K562 (cell line): ENCODE data around the gene TCF3. TPM values are rescaled to one million over a fixed set of nuclear protein-coding genes. Genes with fewer than 3 reads are reported as not detected.

Experiments
- ATAC-seq: fragments of 200-7000 bp; cut with Tn5 transposase; 3 replicates; pipeline ENCODE4 v1.9.1; 2020; ENCODE audit warnings: moderate library complexity
- BruUV-seq: library from RNA; stranded (reverse); fragments of 400-500 nt; replicated peaks from 2 replicates; lab custom pipeline; 2021; lab: Mats Ljungman, UMichigan
- CTCF ChIA-PET: fragments of 300-600 bp; formaldehyde crosslinking; extraction: SDS; loops from one replicate; lab custom pipeline; 2021; ENCODE audit warnings: low intra/inter-chr PET ratio; lab: Yijun Ruan, JAX
- POLR2A ChIA-PET: fragments of 300-600, 350-650 bp; sonication (Branson Sonifier 250); formaldehyde crosslinking; extraction: SDS; loops from one replicate; lab custom pipeline; 2021; ENCODE audit warnings: antibody characterized with exemption, inconsistent platforms; lab: Yijun Ruan, JAX
- DNase-seq, 4 experiments: peaks; one replicate each; pipeline versions ENCODE4 v3.0.0 to v3.0.0-alpha.2; 2011 to 2018; ENCODE audit warnings: low spot score in 3 of 4, mixed read lengths in 3 of 4; ENCODE audit errors: extremely low read depth in 1 of 4
- FAIRE-seq: peaks from 2 replicates; lab custom pipeline; 2011; peaks lifted over from hg19 to GRCh38; lab: Jason Lieb, UNC
- H2AFZ ChIP-seq: 2 replicates; pipeline ENCODE4 v1.6.0; 2011; ENCODE audit warnings: low read depth, low read length, control low read depth, inconsistent platforms
- H3K27ac ChIP-seq: fragments of 200-600 bp; 3 replicates; pipeline ENCODE4 v1.8.0; 2011; ENCODE audit warnings: low read depth, mild to moderate bottlenecking, control low read depth, inconsistent platforms, low read length, moderate library complexity, mixed read lengths; ENCODE audit errors: extremely low read depth
- H3K27me3 ChIP-seq, 2 experiments: fragments of 300-600 bp in 1 of 2; 2 replicates in 1 of 2; 3 replicates in 1 of 2; pipeline versions ENCODE4 v1.6.0 to v1.8.0; 2011; ENCODE audit warnings: inconsistent platforms in 2 of 2, low read length in 2 of 2, mild to moderate bottlenecking in 1 of 2, mixed read lengths in 1 of 2, moderate library complexity in 1 of 2; ENCODE audit not compliant: control insufficient read depth in 2 of 2, insufficient read depth in 2 of 2
- H3K36me3 ChIP-seq: fragments of 300-600 bp; 3 replicates; pipeline ENCODE4 v1.8.0; 2011; ENCODE audit warnings: mild to moderate bottlenecking, low read length, inconsistent platforms; ENCODE audit not compliant: control insufficient read depth, insufficient read depth
- H3K4me1 ChIP-seq, 2 experiments: fragments of 200-600 bp in 1 of 2; replicated peaks in 1 of 2; 2 replicates in 1 of 2; 3 replicates in 1 of 2; pipeline versions ENCODE4 v1.5.1 to v1.8.0; 2011; ENCODE audit warnings: inconsistent platforms in 2 of 2, low read length in 2 of 2, mild to moderate bottlenecking in 1 of 2, mixed read lengths in 1 of 2, moderate library complexity in 1 of 2; ENCODE audit not compliant: control insufficient read depth in 2 of 2, insufficient read depth in 2 of 2
- H3K4me2 ChIP-seq: 2 replicates; pipeline ENCODE4 v1.6.1; 2011; ENCODE audit warnings: low read length, control low read depth, inconsistent platforms, mixed read lengths; ENCODE audit not compliant: insufficient read depth
- H3K4me3 ChIP-seq: fragments of 200-600 bp; sonication (generic), shearing (Covaris generic); 2 replicates; pipeline ENCODE4 v1.5.1; 2016; ENCODE audit warnings: control low read depth, inconsistent platforms
- H3K79me2 ChIP-seq: fragments of 200-600 bp; 3 replicates; pipeline ENCODE4 v1.8.0; 2011; ENCODE audit warnings: low read length, inconsistent platforms; ENCODE audit not compliant: control insufficient read depth, insufficient read depth
- H3K9ac ChIP-seq, 2 experiments: 2 replicates each; pipeline versions ENCODE4 v1.6.0 to v1.6.1; 2011; ENCODE audit warnings: low read depth in 2 of 2, low read length in 2 of 2, control low read depth in 1 of 2, inconsistent platforms in 1 of 2, mild to moderate bottlenecking in 1 of 2, mixed read lengths in 1 of 2; ENCODE audit not compliant: insufficient read depth in 1 of 2
- H3K9me1 ChIP-seq: one replicate; pipeline ENCODE4 v1.6.0; 2011; ENCODE audit warnings: inconsistent platforms, mild to moderate bottlenecking, low read length, moderate library complexity; ENCODE audit not compliant: control insufficient read depth, insufficient read depth
- H3K9me3 ChIP-seq: replicated peaks from 2 replicates; pipeline ENCODE4 v1.5.1; 2011; ENCODE audit warnings: low read depth, low read length, inconsistent platforms; ENCODE audit not compliant: control insufficient read depth, insufficient read depth
- H4K20me1 ChIP-seq: replicated peaks from 2 replicates; pipeline ENCODE4 v1.6.1; 2011; ENCODE audit warnings: low read length, inconsistent platforms, mixed read lengths; ENCODE audit not compliant: control insufficient read depth, insufficient read depth
- ADNP ChIP-seq: fragments of 200-800 bp; sonication (Bioruptor generic); IDR thresholded peaks from 2 replicates; pipeline ENCODE4 v1.6.1; 2016; ENCODE audit warnings: missing genetic modification characterization, missing compliant biosample characterization
- CBX3 ChIP-seq, 2 experiments: IDR thresholded peaks; 1 replicate in 1 of 2; 2 replicates in 1 of 2; pipeline ENCODE4 v1.6.1; 2012; ENCODE audit warnings: inconsistent platforms in 2 of 2, low read length in 2 of 2, borderline replicate concordance in 1 of 2, control low read depth in 1 of 2
- TRIM28 ChIP-seq: fragments of 450-650 bp; IDR thresholded peaks from 2 replicates; pipeline ENCODE4 v1.6.1; 2017
- U2AF2 ChIP-seq: fragments of 200-400 bp; formaldehyde crosslinking; optimal IDR thresholded peaks from 2 replicates; pipeline ENCODE3; 2017; ENCODE audit warnings: low read depth, mild to moderate bottlenecking, low read length
- XRCC4 ChIP-seq: IDR thresholded peaks from one replicate; pipeline ENCODE4 v1.6.1; 2011; ENCODE audit not compliant: insufficient read depth, insufficient read length; ENCODE audit errors: extremely low read depth
- ZNF263 ChIP-seq: sonication (generic); formaldehyde crosslinking; IDR thresholded peaks from 2 replicates; pipeline ENCODE4 v1.8.0; 2022; ENCODE audit warnings: mild to moderate bottlenecking, missing genetic modification reagents, borderline replicate concordance
- ZNF707 ChIP-seq: fragments of 250-450 bp; sonication (Bioruptor Pico); conservative IDR thresholded peaks from 2 replicates; pipeline ENCODE4 v1.8.0; 2022; ENCODE audit warnings: inconsistent platforms, mild to moderate bottlenecking, moderate library complexity
- WGBS: fragments of 100-300 bp; shearing (Covaris generic); methylation state at CpG from one replicate; pipeline ENCODE4 v1.1.6; 2016; ENCODE audit warnings: low coverage, mixed read lengths; ENCODE audit not compliant: insufficient coverage; ENCODE audit errors: missing lambda C conversion rate; 5-methylcytosine and 5-hydroxymethylcytosine counted together
- in situ Hi-C: fragments of 300-500 bp; cut with MboI; formaldehyde crosslinking; loops from 4 replicates; pipeline ENCODE4 v1.15.0; 2018; ENCODE audit warnings: inconsistent platforms, mixed read lengths
- intact Hi-C: fragments of 100-400 bp; cut with micrococcal nuclease; formaldehyde crosslinking; loops from 2 replicates; pipeline ENCODE4 v1.14.2; 2022
- polyA plus RNA-seq, 8 experiments: library from polyadenylated mRNA; depleted of rRNA in 4 of 8; stranded (reverse) in 5 of 8; unstranded in 3 of 8; fragments of >200 nt; fragmentation: Nextera tagmentation in 2 of 8; fragmentation: Illumina TruSeq in 1 of 8; extraction: Ambion mirVana in 2 of 8; extraction: Trizol in 1 of 8; gene quantifications; 2 replicates each; pipeline versions ENCODE4 v1.2.1 to v1.2.3, GENCODE V29; 2011 to 2014; ENCODE audit warnings: inconsistent platforms in 1 of 8, missing spikeins in 1 of 8
- total RNA-seq, 7 experiments: library from RNA; depleted of rRNA in 6 of 7; stranded (reverse); fragments of >200 nt in 6 of 7; fragmentation: Illumina TruSeq in 2 of 7; extraction: Trizol in 2 of 7; gene quantifications; 2 replicates each; pipeline versions ENCODE4 v1.2.1 to v1.2.3, GENCODE V29; 2011 to 2021; ENCODE audit warnings: low replicate concordance in 1 of 7

The TCF3 gene
- total and polyA plus RNA-seq, 9 of the 15 experiments (the other 6 are each of a cell fraction or from before 2014, with no cell fraction given): 5.6 to 259 (median 84.0) TPM

GRCh38 chr19:1634938-1635243 is 17.5 kb downstream of the TCF3 start:
- BruUV-seq: no TSS peak
- H4K20me1 ChIP-seq: no peaks in the 10 kb centered on the region
- H3K9me1 ChIP-seq: peaks cover 5% of the 10 kb centered on the region
- no peak overlapping the region for H2AFZ ChIP-seq
- no peak overlapping the region for H3K4me3 ChIP-seq
- H3K9ac ChIP-seq: no peak overlapping the region
- no peaks in the 10 kb centered on the region for H3K27me3 ChIP-seq
- H3K4me2 ChIP-seq: no peak overlapping the region
- FAIRE-seq: no peak
- WGBS: 97% methylated on average over 5 of the region's 5 CpGs
- ChIA-PET POLR2A (interaction anchor here (0.6 to 1.2 kb wide), 3 partner anchors 9 to 107 kb away, joined by 3 to 4 read pairs (median 4); no protein-coding TSS in a partner anchor), CTCF (no interaction called here)
- in situ Hi-C loops (no loop called here), intact Hi-C loops (no loop called here)
- H3K27ac ChIP-seq: no peak overlapping the region
- H3K9me3 ChIP-seq: no peaks in the 10 kb centered on the region; the same call in 1 of the 2 replicates
- ATAC-seq: no peak
- peaks cover 82% of the 10 kb centered on the region for H3K79me2 ChIP-seq
- DNase-seq: peak in 1 of 4 experiments; percentile 12
- H3K36me3 ChIP-seq: peaks cover 93% of the 10 kb centered on the region
- TF ChIP-seq CBX3 (IDR thresholded peaks at IDR 0.05; ENCODE audit: borderline replicate concordance in 1 of 2, low read length in 2 of 2) (peak; percentile 28 to 48; a peak in 1 of 3 replicates), ZNF263 (CRISPR knock-in tag) (peak; percentile 66; the same call in 1 of the 2 replicates), TRIM28 (peak; percentile 83), U2AF2 (no peak), ZNF707 (CRISPR knock-in tag) (peak; percentile 100), ADNP (peak; percentile 21; the same call in 1 of the 2 replicates), XRCC4 (no peak)
- H3K4me1 ChIP-seq: peaks cover 19 to 56% of the 10 kb centered on the region in 2 experiments
